NCI-H146 treated with DMSO at 0.1 percent for 48 hours (cell line): ENCODE data around the gene RSRC1.
"Not testable (repeated sequence)": the region's sequence is repeated elsewhere in the genome, so short reads cannot be mapped to it uniquely, and the experiment has no call there.

Experiments used
- DNase-seq: peaks from one replicate; lab custom pipeline; 2025; ENCODE audit not compliant: unreplicated experiment; lab: John Stamatoyannopoulos, UW

RSRC1 gene

DNA sequence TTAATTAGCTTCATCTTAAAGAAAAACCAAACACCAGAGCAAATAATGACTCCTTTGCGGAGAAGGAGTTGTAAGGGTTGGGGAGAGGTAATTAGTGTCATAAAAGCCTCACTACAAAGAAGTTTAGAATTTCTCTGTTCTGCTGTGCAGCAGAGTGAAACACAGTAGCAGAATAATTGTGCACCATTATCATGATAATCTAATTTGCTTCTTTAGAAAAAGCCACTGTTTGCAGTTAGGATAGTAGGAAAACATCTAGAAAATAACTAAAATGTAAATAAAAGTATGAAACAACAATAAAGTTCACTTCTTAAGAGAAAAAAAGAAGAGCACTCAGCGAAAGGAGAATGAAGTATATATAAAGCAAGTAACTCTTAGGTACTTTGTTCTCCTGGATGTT, 9.2 kb upstream of the RSRC1 start:
- no peak for DNase-seq

DNA sequence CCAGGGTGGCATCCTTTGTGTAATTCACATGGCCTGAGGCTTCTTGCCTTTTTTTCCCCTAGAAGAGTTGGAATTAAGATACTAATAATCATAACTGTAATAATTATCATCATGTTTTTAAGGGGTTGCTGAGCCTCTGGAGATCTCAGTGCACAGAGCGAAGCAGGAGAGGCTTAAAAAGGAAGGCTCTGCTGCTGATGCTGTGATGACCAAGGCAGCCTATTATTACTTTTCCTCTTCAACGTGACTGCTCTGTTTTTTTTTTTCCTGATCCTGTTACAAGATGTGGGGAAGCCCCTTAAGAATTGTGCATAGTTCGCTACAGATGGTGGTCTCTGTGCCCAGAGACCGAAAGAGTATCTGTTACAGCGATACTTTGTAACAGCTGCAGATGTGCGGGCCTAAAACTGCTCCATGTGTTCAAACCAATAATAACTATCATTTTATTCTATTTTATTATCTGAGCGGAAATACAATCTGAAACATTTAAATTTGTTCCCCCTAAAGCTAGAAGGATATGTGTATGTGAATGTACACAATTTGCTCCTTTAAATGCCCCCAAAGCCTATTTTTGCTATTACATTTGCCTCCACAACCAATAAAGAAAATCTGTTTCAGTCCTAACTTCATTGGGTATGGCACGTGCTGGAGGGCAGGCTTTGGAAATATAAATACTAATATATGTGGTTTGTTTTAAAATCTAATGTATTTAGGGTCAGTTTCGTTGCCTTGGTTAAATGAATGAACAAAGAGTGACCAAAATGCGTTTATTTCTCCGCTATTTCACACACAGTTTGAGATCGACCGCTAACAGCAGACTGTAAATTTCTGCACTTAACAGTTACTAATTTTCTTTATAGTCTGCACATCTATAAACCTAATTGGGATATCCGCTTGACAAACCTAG, 8.3 kb upstream of the RSRC1 start:
- no peak for DNase-seq

DNA sequence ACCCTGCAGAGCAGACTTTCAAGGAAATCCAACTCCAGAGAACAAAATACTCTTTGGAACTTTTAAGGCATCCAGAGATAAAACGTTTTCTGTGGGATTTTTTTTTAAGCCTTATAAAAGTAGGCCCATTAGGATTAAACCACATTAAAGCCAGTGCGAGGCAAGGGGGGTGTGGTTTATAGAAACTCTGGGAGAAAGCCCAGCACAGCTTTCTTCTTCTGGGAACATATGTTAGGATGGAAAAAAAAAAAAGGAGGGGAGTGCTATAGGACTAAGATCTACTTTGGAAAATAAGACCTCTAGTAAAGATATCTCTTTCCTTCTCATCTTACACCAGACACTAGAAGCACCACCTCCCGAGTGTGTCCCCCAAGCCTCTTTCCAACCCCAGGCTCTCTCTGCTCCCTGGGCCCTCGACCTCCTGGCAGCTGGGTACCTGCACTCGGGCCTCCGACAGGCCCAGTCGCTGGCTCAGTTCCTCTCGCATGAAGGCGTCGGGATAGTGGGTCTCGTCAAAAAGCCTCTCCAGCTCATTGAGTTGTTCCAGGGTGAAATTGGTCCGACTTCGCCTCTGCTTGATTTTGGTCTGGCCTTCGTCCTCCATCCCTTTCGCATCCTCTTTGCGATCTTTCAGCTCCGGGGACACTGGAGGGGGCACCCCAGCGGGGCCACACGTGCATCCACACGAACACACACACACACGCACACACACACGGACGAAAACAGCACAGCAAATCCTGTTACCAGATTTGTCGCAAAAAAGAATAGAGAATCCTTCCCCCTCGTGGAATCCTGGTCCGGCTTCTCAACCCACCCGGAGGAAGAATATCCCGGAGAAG, 7.4 kb upstream of the RSRC1 start:
- DNase-seq: no peak

- DNase-seq: no peak
Observed at GRCh38 chr3:158103081-158103886, 6.6 kb upstream of the RSRC1 start.

GRCh38 chr3:158103887-158104327, 6.0 kb upstream of the RSRC1 start:
- no peak for DNase-seq

- no peak for DNase-seq
Observed at GRCh38 chr3:158104431-158104921, 5.4 kb upstream of the RSRC1 start.

DNA sequence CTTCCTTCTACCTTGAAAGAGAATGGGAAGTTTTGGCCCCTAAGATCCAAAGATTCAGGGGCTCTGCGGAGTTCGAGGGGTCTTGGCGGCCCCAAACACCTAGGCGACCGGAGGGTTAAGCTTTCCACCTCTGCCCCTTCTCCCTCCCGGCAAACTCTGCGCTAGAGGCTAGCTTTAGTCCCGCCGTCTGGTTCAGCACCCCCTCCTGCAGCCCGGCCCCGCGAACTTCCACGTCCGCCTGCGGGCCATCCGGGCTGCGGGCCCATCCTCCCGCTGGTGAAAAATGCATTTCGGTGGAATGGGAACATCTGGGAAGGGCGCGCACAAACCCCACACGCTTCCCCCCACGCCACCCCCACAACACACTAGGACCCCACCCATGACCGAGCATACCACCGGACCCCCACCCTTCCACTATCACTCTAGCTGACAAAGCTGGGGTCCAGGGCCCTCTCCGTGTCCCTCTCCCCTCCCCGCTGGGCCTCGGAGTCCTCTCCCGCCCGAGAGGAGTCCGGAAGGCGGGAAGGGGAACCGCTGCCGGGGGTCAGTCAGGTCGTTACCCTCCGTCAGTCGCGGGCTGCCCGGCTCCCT, 4.7 kb upstream of the RSRC1 start:
- DNase-seq: no peak

- DNase-seq: no peak
Observed at GRCh38 chr3:158105710-158106253, 4.1 kb upstream of the RSRC1 start.

DNA sequence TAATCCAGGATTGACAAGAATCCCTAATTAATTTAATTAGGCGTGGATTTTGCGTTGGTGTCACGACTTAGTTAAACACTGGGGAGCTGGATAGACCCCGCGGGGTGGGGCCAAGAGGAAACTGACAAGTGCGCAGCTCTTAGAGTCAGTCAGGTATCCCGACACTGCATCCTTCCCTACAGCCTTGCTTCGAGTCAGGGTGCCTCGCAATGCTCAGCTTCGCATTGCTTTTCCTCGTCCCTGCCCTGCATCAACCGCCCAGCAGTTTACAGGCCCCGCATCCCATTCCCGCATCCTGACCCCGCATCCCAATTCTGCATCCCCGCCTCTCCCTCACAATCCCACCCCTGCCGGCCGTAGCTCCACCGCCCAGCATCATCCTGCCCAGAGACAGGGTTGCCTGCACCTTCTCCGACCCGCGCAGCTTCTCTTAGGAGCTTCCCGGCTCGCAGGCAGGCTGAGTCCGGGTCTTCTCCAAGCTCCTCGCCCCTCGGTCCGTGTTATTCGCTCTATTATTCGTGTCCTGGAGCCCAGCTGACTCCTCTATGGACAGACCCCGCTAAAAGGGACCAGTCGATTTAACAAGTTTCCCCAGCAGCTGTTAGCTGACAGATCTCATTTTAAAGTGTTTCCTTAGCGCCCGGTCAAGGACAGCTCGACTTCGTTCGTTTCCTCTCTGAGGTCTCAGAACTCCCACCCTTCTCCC, 3.0 kb upstream of the RSRC1 start:
- peak; percentile 62 for DNase-seq

DNA sequence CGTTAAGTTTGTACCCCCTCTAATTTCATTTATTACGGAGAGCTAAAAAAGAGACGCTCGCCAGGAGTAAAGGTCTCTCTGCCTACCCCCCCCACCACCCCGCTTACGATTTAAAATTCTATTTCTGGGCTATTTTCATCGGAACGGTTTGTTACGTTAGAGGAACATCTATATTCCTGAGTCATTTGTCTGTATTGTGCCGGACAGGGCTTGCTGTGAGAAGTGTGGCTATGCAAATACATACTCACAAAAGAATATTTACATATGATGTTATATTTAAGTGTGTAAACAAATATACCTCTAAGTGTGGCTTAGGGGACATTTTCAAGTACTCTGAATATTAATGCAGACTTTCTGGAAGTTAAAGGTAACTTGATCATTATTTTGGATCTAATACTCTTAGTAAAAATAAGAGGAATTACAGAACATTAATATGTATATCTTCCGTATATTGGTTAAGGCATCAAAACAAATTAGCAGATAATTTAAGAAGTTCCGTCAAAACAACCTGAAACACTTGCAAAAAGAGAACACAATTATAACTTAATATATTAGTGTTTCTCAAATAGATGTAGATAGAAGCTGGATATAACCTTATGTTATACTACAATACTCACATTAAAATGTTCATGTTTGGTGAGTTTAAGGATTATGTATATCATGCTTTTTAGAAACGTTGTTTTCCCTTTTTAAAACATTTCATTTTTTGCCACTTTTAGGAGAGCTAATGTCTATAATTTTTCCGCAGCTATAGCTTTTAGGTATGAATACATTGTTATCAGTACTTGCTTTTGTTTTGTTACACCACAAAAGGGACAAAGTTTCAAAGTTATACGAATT, 2.1 kb upstream of the RSRC1 start:
- peak; percentile 52 for DNase-seq

DNA sequence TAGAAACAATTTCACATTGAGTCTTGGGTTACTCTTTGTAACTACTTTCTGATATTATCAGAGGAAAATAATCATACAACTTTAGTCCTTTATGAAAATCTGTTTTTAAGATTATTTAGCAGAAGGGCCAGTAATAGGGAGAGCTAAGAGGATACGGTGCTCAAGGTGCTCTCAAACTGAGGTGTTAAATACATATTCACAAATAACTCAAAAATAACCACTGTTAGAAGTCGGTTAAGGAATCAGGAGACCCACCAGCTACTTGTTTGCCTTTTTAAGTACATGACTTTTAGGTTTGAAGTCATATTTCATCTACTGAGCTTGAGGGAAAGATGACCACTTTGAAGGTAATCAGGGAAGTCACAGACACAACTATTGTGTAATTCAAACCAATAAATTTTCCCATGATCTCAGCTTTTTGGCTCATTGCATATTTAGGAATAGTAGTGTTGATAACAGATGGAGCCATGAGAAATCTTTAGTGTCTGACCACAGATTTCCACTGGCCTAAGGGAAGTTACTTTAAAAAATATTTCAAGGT, 1.4 kb upstream of the RSRC1 start:
- DNase-seq: no peak

GRCh38 chr3:158109295-158109803, 540 bp upstream of the RSRC1 start:
- DNase-seq: peak; percentile 68

GRCh38 chr3:158110658-158111018, 749 bp downstream of the RSRC1 start:
- no peak for DNase-seq

- no peak for DNase-seq
Observed at GRCh38 chr3:158111861-158112260, 2.0 kb downstream of the RSRC1 start.

DNA sequence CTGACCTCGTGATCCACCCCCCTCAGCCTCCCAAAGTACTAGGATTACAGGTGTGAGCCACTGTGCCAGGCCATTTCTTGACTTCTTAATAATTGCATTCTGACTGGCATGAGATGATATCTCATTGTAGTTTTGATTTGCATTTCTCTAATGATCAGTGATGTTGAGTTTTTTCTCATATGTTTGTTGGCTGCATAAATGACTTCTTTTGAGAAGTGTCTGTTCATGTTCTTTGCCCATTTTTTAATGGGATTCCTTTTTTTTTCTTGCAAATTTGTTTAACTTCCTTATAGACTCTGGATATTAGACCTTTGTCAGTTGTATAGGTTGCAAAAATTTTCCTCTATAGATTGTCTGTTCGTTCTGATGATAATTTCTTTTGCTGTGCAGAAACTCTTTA, 3.7 kb downstream of the RSRC1 start:
- DNase-seq: not testable (repeated sequence)

- DNase-seq: no peak
Observed at GRCh38 chr3:158120330-158120729, 10.4 kb downstream of the RSRC1 start.

- no peak for DNase-seq
Observed at GRCh38 chr3:158121295-158121694, 11.4 kb downstream of the RSRC1 start.

- not testable (repeated sequence) for DNase-seq
Observed at GRCh38 chr3:158122721-158123120, 12.8 kb downstream of the RSRC1 start.
